ENCODE data around the gene WDFY4.

Gene WDFY4

DNA sequence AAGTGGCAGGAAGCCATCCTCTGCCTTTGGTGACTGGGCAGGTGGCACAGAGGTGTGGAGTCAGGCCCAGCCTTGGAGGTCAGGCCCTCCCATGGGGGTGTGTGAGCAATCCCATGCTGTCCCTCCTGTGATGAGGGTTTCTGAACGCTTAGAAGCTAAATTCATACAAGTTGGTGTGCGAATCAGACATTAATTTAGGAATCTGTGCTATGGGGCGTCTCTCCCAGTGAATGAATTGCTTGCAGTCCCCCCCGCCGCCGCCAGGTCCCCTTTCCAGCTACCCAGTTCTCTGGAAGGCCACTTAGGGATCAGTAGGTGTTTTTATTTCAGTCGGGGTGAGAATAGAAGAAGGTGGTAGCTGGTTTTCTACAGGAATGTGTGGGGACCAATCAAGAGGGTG, 217.4 kb downstream of the WDFY4 start:
- TF ChIP-seq, protein P1, sequence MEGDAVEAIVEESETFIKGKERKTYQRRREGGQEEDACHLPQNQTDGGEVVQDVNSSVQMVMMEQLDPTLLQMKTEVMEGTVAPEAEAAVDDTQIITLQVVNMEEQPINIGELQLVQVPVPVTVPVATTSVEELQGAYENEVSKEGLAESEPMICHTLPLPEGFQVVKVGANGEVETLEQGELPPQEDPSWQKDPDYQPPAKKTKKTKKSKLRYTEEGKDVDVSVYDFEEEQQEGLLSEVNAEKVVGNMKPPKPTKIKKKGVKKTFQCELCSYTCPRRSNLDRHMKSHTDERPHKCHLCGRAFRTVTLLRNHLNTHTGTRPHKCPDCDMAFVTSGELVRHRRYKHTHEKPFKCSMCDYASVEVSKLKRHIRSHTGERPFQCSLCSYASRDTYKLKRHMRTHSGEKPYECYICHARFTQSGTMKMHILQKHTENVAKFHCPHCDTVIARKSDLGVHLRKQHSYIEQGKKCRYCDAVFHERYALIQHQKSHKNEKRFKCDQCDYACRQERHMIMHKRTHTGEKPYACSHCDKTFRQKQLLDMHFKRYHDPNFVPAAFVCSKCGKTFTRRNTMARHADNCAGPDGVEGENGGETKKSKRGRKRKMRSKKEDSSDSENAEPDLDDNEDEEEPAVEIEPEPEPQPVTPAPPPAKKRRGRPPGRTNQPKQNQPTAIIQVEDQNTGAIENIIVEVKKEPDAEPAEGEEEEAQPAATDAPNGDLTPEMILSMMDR (IDR thresholded peaks at IDR 0.05; ENCODE audit: insufficient read depth, missing control alignments), result no peak
- FAIRE-seq (no peak), DNase-seq (ENCODE audit: insufficient read length, low spot score) (no peak)

DNA sequence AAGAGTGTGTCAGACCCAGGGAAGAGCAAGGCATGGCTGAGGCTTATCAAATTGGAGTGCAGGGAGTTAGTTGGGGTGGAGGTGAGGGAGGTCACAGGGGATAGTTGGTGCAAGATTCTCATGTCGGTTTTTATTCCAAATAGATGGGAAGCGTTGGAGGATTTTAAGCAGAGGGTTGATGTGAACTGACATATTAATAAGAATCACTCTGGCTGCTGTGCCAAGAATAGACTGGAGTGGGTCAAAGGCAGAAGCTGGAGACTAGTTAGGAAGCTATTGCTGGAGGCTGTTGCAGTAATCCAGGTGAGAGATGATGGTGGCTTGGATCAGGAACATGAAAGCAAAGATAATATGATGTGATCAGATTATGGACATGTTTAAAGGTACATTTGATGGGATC, 218.5 kb downstream of the WDFY4 start:
- no peak for FAIRE-seq
- TF ChIP-seq, protein P1 (IDR thresholded peaks at IDR 0.05; ENCODE audit: insufficient read depth, missing control alignments), result no peak
- DNase-seq (ENCODE audit: insufficient read length, low spot score), result no peak

DNA sequence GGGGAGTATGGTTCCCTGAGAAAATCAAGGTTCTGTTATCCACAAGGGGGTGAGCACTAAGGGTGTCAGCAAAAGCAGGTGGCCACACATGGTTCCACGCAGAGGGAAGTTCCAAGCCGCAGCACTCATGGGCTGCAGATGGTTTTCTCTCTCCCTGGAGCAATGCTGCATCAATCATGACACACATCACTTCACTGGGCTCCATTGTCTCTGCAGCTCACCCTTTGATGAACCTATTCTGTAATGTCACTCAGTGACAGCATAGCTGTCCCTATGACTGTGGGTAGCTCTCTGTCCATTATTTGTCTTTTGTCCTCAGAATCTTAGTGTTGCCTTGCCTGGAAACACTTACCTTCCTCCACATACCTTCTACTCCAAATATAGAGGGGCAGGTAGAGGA, 220.2 kb downstream of the WDFY4 start:
- DNase-seq (ENCODE audit: insufficient read length, low spot score), result no peak
- TF ChIP-seq, protein P1 (IDR thresholded peaks at IDR 0.05; ENCODE audit: insufficient read depth, missing control alignments), result no peak
- no peak for FAIRE-seq

DNA sequence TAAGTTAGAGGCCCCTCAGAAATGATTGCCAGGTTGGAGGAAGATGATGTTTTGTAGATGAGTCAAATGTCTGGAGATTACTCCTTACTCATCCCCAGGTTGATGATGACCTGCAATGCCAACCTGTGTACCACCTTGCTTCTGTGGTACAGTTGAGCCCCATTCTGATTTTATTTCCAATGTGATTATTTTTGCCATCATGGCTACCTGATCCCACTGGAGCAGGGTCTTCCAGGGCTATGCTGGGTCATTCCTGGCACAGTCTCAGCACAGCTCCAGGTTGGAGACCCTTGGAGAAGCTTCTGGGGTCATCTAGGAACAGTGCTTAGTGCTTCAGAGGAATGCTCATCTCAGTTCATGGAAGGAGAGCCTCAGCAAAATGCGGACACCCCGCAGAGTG, 220.6 kb downstream of the WDFY4 start:
- TF ChIP-seq, protein P1 (IDR thresholded peaks at IDR 0.05; ENCODE audit: insufficient read depth, missing control alignments), result no peak
- no peak for FAIRE-seq
- no peak for DNase-seq (ENCODE audit: insufficient read length, low spot score)

DNA sequence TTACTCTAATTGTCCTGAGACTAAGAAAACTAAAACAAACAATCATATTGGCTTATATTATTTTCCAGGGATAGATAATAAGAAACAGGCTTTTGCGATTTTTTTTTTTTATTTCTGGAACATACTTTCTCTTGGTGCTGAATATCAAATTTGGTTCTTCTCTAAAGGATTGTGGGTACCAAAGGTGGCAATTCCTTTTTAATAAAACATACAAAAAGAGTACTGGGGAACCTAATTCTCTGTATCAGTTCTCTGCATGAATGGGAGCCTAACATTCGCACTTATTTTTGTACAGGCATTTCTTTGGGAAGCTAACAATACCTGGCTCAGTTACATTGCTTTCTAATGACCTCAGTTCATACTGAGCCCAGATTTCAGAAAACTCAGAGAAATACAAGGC, 222.2 kb downstream of the WDFY4 start:
- FAIRE-seq, result no peak
- TF ChIP-seq, protein P1 (IDR thresholded peaks at IDR 0.05; ENCODE audit: insufficient read depth, missing control alignments), result no peak
- DNase-seq (ENCODE audit: insufficient read length, low spot score), result no peak

DNA sequence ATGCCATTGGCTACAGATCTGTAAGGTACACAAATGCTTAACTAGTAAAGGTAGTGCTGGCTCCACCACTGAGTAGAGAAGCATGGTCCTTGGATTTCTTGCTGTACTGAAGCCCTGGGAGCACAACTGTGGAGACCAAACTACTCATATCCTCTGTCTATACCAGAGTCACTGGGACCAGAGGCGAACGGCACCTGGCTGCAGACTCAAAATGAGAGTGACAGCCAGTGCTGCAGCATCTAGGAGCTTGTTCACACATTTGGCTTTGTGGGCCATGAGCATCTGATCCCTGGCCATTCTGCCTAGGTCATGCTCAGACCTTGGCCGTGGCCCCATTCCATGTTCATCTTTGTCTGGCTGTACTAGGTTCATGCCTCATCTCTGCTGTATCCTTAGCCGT, 223.1 kb downstream of the WDFY4 start:
- DNase-seq (ENCODE audit: insufficient read length, low spot score) (no peak), FAIRE-seq (no peak)
- TF ChIP-seq, protein P1 (IDR thresholded peaks at IDR 0.05; ENCODE audit: insufficient read depth, missing control alignments), result no peak

DNA sequence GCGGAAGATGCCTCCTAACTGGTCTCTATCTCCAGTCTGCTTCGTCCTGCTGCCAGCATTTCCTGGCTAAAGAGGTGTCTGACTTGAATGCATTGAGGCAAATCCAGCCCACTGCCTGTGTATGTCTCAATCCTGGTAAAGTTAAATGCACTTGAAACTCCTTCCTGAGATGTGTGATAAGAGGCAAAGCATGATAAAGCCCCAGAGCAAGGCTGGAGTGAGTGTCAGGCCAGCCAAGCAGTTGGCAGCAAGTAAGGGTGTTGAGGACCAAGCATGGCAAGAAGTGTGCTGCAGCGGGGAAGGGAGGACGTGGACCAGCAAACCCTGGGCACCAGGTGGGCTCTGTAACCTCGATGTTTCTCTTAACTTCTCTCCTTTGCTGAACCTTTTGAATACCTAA, 225.9 kb downstream of the WDFY4 start:
- TF ChIP-seq, protein P1 (IDR thresholded peaks at IDR 0.05; ENCODE audit: insufficient read depth, missing control alignments), result no peak
- FAIRE-seq (no peak), DNase-seq (ENCODE audit: insufficient read length, low spot score) (no peak)
